ENCODE results near the gene BCAP31. TPM values are rescaled to one million over a fixed set of nuclear protein-coding genes. Genes with fewer than 3 reads are reported as not detected.

Gene BCAP31
- total RNA-seq, 4 donors from 2014 or later: 170 to 228 (median 185) TPM

- H3K27me3 ChIP-seq: no peaks in the 10 kb centered on the region
- no peak for DNase-seq
- no peaks in the 10 kb centered on the region for H3K36me3 ChIP-seq
- intact Hi-C loops (cut with DNase I): no loop called here
- no peak overlapping the region for H3K4me3 ChIP-seq (replicated peaks in 1 of 3)
- WGBS, 2 donors: 94 to 97% methylated on average over 2 of the region's 2 CpGs
- H3K9me3 ChIP-seq: no peaks in the 10 kb centered on the region
- H3K27ac ChIP-seq: no peak overlapping the region
- H3K4me1 ChIP-seq: no peaks in the 10 kb centered on the region
- TF ChIP-seq POLR2A (IDR thresholded peaks at IDR 0.05): no peak
- no peak for TF ChIP-seq CTCF (IDR thresholded peaks at IDR 0.05)
Measured at GRCh38 chrX:153653556-153653955, 70.6 kb downstream of the BCAP31 start.

GRCh38 chrX:153651540-153652079 lies 72.6 kb downstream of the BCAP31 start:
- Histone ChIP-seq H3K27me3 (peaks cover 2% of the 10 kb centered on the region), H3K9me3 (no peaks in the 10 kb centered on the region), H3K4me3 (replicated peaks in 1 of 3) (no peak overlapping the region), H3K4me1 (peaks cover 0 to 10% of the 10 kb centered on the region in 2 donors), H3K36me3 (no peaks in the 10 kb centered on the region), H3K27ac (no peak overlapping the region)
- 13 to 83% methylated on average over 1 to 7 of the region's 9 CpGs for WGBS, 2 donors
- DNase-seq: no peak
- TF ChIP-seq CTCF (IDR thresholded peaks at IDR 0.05) (no peak), POLR2A (IDR thresholded peaks at IDR 0.05) (no peak)
- intact Hi-C loops (cut with DNase I): no loop called here

DNA sequence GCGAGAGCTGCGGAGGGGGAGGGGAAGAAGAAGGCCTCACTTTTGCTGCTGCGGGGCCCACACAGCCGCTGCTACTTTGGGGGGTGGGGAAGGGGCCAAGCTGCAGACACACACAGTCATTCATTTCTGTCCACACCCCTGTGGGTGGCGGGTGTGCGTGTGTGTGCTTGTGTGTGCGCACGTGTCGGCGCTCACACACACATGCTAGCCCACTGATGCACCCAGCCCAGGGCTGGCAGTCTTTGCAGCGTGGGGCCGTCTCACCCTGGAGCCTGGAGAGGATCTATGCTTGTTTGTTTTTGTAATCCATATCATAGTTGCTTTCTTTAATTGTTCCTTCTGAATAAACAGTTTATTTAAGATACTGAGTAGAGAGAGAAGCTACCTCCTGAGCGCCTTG lies 73.2 kb downstream of the BCAP31 start:
- Histone ChIP-seq H3K36me3 (no peaks in the 10 kb centered on the region), H3K4me1 (peaks cover 0 to 10% of the 10 kb centered on the region in 2 donors), H3K27me3 (peaks cover 9% of the 10 kb centered on the region), H3K9me3 (no peaks in the 10 kb centered on the region), H3K27ac (no peak overlapping the region), H3K4me3 (replicated peaks in 1 of 3) (no peak overlapping the region)
- TF ChIP-seq POLR2A (IDR thresholded peaks at IDR 0.05): no peak
- TF ChIP-seq CTCF (IDR thresholded peaks at IDR 0.05): no peak
- WGBS, 2 donors: 92 to 96% methylated on average over 3 to 12 of the region's 13 CpGs
- no peak for DNase-seq
- intact Hi-C loops (cut with DNase I): no loop called here

Small RNA genes within 50 kb of the gene (small RNA-seq; reads per million reads assigned to genes)
- gene RN7SL687P: not detected

Other genes starting within 250 kb of the BCAP31 start
- 10 to 100 TPM; 51.0 to 84.0 (median 68.6) TPM for gene BGN, start 229.4 kb downstream of the BCAP31 start, total RNA-seq
- not detected for gene ATP2B3, start 206.7 kb downstream of the BCAP31 start, total RNA-seq
- gene CCNQ, start 125.2 kb downstream of the BCAP31 start, total RNA-seq: 10 to 100 TPM; 22.0 to 43.3 (median 33.0) TPM
- gene DUSP9, start 77.2 kb downstream of the BCAP31 start, total RNA-seq: not detected
- gene PNCK, start 50.6 kb downstream of the BCAP31 start, total RNA-seq: under 1 TPM in 1 of 4 donors, not detected in 3; 0.83 TPM
- gene SLC6A8, start 36.5 kb downstream of the BCAP31 start, total RNA-seq: 1 to 10 TPM; 4.0 to 8.0 (median 6.1) TPM
- 10 to 100 TPM in 1 of 4 donors, 1 to 10 TPM in 3; 7.0 to 11.8 (median 8.9) TPM for gene ABCD1, start 469 bp upstream of the BCAP31 start, total RNA-seq
- gene PLXNB3, start 39.9 kb upstream of the BCAP31 start, total RNA-seq: 1 to 10 TPM in 3 of 4 donors, under 1 TPM in 1; 0.67 to 2.0 (median 1.1) TPM
- under 1 TPM in 1 of 4 donors, not detected in 3; 0.22 TPM for gene SRPK3, start 56.7 kb upstream of the BCAP31 start, total RNA-seq
- 100 to 1,000 TPM in 3 of 4 donors, 10 to 100 TPM in 1; 77.7 to 148 (median 115) TPM for gene IDH3G, start 70.0 kb upstream of the BCAP31 start, total RNA-seq
- gene SSR4, start 70.3 kb upstream of the BCAP31 start, total RNA-seq: 100 to 1,000 TPM; 177 to 359 (median 279) TPM
- 1 to 10 TPM; 3.2 to 7.0 (median 4.5) TPM for gene PDZD4, start 106.2 kb upstream of the BCAP31 start, total RNA-seq
- gene L1CAM, start 161.8 kb upstream of the BCAP31 start, total RNA-seq: 1 to 10 TPM in 1 of 4 donors, under 1 TPM in 3; 0.45 to 2.2 (median 0.75) TPM
- 1 to 10 TPM in 3 of 4 donors, not detected in 1; 1.1 to 2.8 (median 2.6) TPM for gene AVPR2, start 180.3 kb upstream of the BCAP31 start, total RNA-seq
- gene ARHGAP4, start 201.9 kb upstream of the BCAP31 start, total RNA-seq: 10 to 100 TPM in 2 of 4 donors, 1 to 10 TPM in 2; 6.5 to 37.0 (median 12.2) TPM
- gene NAA10, start 210.7 kb upstream of the BCAP31 start, total RNA-seq: 10 to 100 TPM; 58.7 to 89.3 (median 69.7) TPM
- 10 to 100 TPM in 1 of 4 donors, 1 to 10 TPM in 3; 3.6 to 16.5 (median 4.4) TPM for gene RENBP, start 220.3 kb upstream of the BCAP31 start, total RNA-seq
- gene HCFC1, start 247.4 kb upstream of the BCAP31 start, total RNA-seq: 100 to 1,000 TPM in 1 of 4 donors, 10 to 100 TPM in 3; 23.5 to 119 (median 52.3) TPM
- 10 to 100 TPM in 1 of 4 donors, 1 to 10 TPM in 3; 3.8 to 10.7 (median 8.7) TPM for gene TMEM187, start 248.4 kb upstream of the BCAP31 start, total RNA-seq

Measured in thyroid gland (tissue), 4 donors.